GM19023 (cell line): ENCODE data around the gene RASSF5.
A peak's percentile ranks its signal among the peaks of the same experiment; 100 is the strongest.

Experiments used
- ATAC-seq: cut with Tn5 transposase; IDR thresholded peaks from one replicate; pipeline ENCODE4 v1.9.1; 2021; ENCODE audit warnings: mild to moderate bottlenecking, moderate library complexity; ENCODE audit not compliant: unreplicated experiment

RASSF5 gene

DNA sequence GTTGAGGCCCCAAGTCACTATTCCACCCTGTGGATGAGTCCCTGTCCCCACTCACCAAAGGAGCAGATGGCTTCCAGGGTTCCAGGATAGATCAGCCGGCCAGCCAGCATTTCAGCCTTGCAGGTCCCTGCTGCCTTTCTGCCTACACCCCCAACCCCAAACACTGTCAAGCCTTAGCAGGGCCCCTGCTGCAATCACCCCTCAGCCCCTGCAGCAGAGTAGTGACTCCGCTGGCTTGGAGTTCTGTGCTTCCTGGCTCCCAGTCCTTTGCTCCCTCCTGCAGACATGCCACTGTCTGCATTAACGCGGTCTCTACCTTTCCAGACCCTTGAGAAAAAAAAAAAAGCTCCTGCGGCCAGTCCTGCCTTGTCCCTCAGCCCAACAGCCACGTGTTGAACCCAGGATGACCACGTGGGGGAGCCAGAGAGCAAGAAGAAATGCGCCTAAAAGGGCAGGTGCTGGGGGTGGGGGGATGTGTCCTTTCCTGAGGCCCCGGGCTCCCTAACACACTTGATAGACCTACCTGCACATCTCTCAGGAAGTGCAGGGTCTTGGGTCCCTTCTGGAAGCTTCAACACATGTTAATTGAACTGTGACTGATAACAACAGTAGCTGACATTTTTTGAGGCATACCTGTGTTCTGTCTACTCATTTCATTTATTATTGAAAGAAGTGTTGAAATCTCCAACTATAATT, 37.4 kb downstream of the RASSF5 start:
- ATAC-seq, result peak; percentile 58

GRCh38 chr1:206545351-206545750, 38.0 kb downstream of the RASSF5 start:
- no peak for ATAC-seq

- no peak for ATAC-seq
Observed at GRCh38 chr1:206547104-206547503, 39.8 kb downstream of the RASSF5 start.

DNA sequence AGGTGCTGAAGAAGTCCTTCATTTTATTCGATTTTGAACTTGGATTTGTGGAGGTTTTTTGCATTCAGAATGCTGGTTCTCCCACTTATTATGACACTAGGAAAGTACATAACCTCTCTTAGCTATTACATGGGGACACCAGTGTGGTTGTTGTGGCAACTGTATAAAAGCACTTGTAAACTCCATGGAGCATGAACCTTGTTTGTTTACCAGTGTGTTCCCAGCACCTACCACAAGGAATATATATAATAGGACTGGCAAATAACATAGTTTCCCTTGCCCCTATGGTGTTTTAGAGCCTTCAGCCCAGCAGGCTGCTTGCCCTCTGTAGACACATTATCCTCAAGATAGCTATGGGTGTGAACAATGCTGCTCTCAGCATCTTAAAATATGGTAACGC, 43.1 kb downstream of the RASSF5 start:
- no peak for ATAC-seq

- ATAC-seq, result no peak
Observed at GRCh38 chr1:206551296-206551985, 44.1 kb downstream of the RASSF5 start.

DNA sequence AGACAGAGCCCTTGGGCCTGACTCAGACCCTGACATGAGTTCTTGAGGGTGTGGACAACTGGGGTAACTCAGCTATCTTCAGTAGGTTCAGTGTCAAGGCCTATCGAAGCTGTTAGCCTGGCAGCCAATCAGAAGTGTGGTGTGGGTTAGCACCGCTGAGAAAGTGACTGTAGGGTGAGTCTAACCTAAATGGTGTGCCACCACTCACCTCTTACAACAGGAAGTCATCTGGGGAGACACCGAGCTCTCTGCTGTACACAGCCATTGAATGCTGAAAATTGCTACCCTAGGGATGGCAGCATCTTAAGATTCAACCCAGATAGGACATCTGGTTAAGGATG, 44.6 kb downstream of the RASSF5 start:
- ATAC-seq, result no peak

DNA sequence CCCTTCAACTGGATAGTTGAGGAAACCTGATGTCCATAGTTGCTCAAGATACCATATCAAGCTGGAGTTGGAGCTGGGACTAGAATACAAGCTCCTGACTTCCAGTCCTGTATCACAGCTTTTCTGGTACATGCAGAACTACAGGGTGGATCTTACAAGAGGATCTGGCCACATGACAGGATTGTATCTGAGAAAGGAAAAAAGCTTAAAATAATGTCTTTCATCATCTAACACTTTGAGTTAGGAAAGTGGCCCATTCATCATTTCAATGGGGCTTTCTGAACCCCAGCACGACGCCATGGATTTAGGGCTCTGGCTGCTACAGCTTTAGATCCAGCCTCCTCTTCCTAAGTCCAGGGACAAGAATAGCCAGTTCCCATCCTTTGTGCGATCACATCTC, 46.9 kb downstream of the RASSF5 start:
- ATAC-seq, result no peak

GRCh38 chr1:206554701-206555472, 47.6 kb downstream of the RASSF5 start:
- no peak for ATAC-seq

- ATAC-seq, result no peak
Observed at GRCh38 chr1:206555473-206555935, 48.2 kb downstream of the RASSF5 start.

- ATAC-seq, result no peak
Observed at GRCh38 chr1:206556047-206556749, 48.9 kb downstream of the RASSF5 start.

GRCh38 chr1:206556750-206557635, 49.7 kb downstream of the RASSF5 start:
- ATAC-seq, result no peak

DNA sequence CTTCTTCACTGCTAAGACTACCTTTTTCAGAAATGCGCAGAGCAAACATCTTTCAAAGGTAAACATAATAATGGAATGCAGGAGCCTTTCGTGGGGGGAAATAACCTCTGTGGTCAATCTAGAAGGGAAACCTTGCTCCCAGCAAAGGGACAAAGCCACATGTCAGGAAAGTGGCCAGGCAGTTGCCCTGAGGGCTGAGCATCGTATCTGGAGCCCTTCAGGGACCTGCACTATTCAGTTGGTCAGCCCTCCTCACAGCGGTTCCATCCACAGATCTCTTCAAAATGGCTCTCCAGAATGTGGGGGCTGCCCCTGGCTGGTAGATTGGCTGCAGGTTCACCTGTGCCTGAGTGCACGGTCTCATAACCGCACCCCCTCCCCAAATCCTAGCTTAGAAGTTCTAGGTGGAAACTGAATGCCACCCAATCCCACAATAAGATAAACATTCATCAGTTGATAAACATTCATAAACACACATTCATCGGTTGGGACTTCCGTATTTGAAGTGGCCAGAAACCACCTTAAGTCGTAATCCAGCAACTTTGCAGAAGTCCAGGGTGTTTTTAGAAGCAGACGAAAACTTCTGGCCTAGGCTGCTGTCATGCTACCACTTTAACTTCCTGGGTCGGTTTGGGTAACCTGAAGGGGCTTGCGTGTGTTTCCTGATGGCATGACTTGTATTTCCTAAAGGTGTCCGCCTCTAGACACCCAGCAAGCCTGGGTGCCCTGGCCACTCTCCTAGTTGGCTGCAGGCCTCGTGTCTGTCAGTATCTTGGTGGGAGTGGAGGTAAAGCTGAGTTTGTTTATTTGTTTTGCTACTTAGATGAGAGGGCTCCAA, 50.5 kb downstream of the RASSF5 start:
- no peak for ATAC-seq

DNA sequence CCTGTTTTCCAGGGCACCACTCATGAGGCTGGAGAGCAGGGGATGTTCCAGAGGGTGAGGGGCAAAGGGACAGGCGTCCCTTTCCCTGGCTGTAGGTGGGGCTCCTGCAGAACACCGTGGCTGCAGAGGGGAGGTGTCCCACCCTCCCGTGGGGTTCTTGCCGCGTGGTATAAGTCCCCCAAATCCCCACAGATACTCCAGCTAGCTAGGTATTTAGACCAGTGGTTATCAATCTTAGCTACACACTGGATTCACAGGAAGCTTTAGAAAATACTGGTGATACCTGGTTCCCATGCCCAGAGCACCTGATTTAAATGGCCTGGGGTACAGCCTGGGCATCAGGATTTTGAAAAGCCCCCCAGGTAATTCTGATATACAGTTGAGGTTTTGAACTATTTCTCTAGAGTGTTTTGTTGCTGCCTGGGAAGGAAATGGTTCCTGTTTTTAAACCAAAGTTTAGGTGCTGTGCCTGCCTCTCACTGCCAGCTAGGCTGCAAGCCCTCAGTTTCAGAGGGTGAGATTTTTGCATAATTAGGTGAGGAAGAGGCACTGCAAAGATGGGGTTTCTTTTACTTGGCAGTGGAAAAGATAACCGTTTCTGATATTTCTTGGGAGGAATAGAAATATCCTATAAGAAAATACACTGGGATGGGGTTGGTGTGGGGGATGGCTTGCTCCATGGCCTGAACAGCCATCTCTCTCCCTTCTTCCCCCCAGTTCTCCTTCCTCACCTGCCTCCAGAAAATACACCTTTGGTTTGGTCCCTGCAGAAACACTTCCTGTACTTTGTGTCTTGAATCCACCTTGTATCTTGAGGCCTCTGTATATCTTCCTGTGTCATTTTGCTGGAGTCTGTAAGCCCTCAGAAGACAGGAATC, 51.7 kb downstream of the RASSF5 start:
- ATAC-seq, result no peak

DNA sequence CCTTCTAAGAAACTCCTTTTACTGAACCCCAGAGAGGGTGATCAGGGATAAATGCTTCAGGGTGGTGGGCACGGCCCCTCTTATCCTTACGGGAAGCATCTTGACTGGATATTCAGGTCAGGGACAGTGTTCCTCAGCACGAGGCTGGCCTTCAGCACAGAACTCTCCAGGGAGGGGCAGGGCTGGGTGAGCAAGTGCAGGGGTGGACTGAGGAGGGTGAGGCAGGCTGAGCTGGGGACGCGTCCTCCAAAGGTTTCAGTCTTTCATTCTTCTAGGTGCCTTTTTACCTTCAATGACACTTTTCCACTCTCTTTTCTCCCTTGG, 52.3 kb downstream of the RASSF5 start:
- ATAC-seq, result no peak

- ATAC-seq, result no peak
Observed at GRCh38 chr1:206560007-206560716, 52.8 kb downstream of the RASSF5 start.

DNA sequence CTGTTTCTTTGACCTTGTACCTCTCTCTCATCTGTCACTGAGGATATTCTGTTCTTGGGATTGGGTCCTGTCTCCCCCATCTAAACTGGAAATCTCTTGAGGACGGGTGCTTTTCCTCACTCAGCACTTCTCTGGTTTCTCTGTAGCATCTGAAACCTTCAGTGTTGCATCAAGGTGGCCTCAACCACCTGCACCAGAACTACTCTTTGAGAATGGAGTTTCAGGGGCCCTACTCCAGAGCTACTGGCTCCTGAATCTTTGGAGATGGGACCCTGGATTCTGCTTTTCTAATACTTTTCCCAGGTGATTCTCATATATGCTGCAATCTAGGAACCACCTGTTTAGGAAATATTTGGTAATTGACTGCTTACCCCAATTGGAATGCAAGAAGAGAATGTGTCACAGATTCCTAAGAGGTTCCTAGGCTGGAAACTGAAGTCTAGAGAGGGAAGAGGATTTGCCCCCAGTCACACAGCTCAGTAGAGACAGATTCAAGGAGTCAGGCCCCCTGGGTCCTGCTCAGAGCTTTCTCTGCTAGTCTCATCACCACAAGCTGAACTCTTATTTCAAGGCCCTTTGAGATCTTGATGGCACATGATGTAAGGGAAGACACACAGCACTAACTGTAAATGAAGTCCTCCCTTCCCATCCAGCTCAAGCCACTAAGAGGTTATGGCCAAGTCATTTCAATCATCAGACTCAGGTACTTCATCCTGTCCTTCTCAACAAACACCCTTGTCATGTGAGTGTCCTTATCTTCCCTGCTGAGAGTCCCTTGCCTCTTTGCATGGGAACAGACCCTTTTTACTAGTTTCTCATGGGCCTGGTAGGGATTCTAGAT, 56.3 kb downstream of the RASSF5 start:
- ATAC-seq, result peak; percentile 32

- ATAC-seq, result no peak
Observed at GRCh38 chr1:206565995-206566394, 58.7 kb downstream of the RASSF5 start.
